B cell (primary cell): ENCODE data around the gene CCDC88C. TPM values are rescaled to one million over a fixed set of nuclear protein-coding genes. Genes with fewer than 3 reads are reported as not detected.

ENCODE experiments used
- ATAC-seq: fragments of 200-7000 bp; cut with Tn5 transposase; one replicate; pipeline ENCODE4 v1.10.0; 2021; ENCODE audit warnings: low read depth, mild to moderate bottlenecking, moderate number of reproducible peaks, moderate library complexity
- CTCF ChIA-PET: fragments of 350-600 bp; sonication (Branson Sonifier 250); formaldehyde crosslinking; loops from one replicate; lab custom pipeline; 2021; ENCODE audit warnings: antibody characterized with exemption, inconsistent platforms; lab: Charles Lee
- POLR2A ChIA-PET: fragments of 350-600 bp; sonication (Branson Sonifier 250); formaldehyde crosslinking; loops from one replicate; lab custom pipeline; 2021; ENCODE audit warnings: antibody characterized with exemption; lab: Charles Lee
- DNase-seq: peaks from one replicate; pipeline ENCODE4 v3.0.0; 2013
- H2AFZ ChIP-seq: 2 replicates; pipeline ENCODE4 v1.6.1; 2012; ENCODE audit warnings: mild to moderate bottlenecking, low read depth, low read length; ENCODE audit not compliant: insufficient read depth, poor library complexity, severe bottlenecking
- H3K27ac ChIP-seq, 2 donors: 1 replicate in 1 of 2; 2 replicates in 1 of 2; pipeline ENCODE4 v1.5.1; 2012 to 2013; ENCODE audit warnings: low read length in 2 of 2, mild to moderate bottlenecking in 2 of 2, moderate library complexity in 1 of 2
- H3K27me3 ChIP-seq, 4 experiments: fragments of 200-600 bp in 1 of 4; sonication (generic) in 1 of 4; replicated peaks in 1 of 4; 1 replicate in 2 of 4; 2 replicates in 2 of 4; pipeline versions ENCODE4 v1.6.1 to v1.7.0; 2013 to 2016; ENCODE audit warnings: low read length in 3 of 4, mild to moderate bottlenecking in 2 of 4, mixed read lengths in 1 of 4, moderate library complexity in 1 of 4; ENCODE audit not compliant: insufficient read depth in 4 of 4, control insufficient read depth in 3 of 4; ENCODE audit errors: control extremely low read depth in 1 of 4
- H3K36me3 ChIP-seq, 2 experiments: replicated peaks in 1 of 2; 1 replicate in 1 of 2; 2 replicates in 1 of 2; pipeline versions ENCODE4 v1.6.1 to v1.7.1; 2013; ENCODE audit warnings: low read length in 1 of 2; ENCODE audit not compliant: insufficient read depth in 2 of 2, control insufficient read depth in 1 of 2; ENCODE audit errors: control extremely low read depth in 1 of 2, extremely low read depth in 1 of 2
- H3K4me1 ChIP-seq, 2 donors: fragments of 200-600 bp in 1 of 2; sonication (generic) in 1 of 2; 1 replicate in 1 of 2; 2 replicates in 1 of 2; pipeline versions ENCODE4 v1.5.1 to v1.6.1; 2013 to 2017; ENCODE audit warnings: low read length in 2 of 2; ENCODE audit not compliant: control insufficient read depth in 2 of 2, insufficient read depth in 2 of 2
- H3K4me2 ChIP-seq: replicated peaks from 2 replicates; pipeline ENCODE3; 2012; ENCODE audit warnings: mild to moderate bottlenecking, low read depth, low read length; ENCODE audit not compliant: poor library complexity, severe bottlenecking
- H3K4me3 ChIP-seq, 5 experiments: fragments of 200-600 bp in 1 of 5; sonication (generic) in 1 of 5; 1 replicate in 3 of 5; 2 replicates in 2 of 5; pipeline versions ENCODE4 v1.5.1 to v1.7.0; 2011 to 2016; ENCODE audit warnings: low read length in 4 of 5, mild to moderate bottlenecking in 4 of 5, low read depth in 2 of 5, control low read depth in 1 of 5, moderate library complexity in 1 of 5; ENCODE audit not compliant: insufficient read depth in 1 of 5; ENCODE audit errors: control extremely low read depth in 1 of 5, extremely low read depth in 1 of 5
- H3K79me2 ChIP-seq: fragments of 200-600 bp; sonication (generic); one replicate; pipeline ENCODE4 v1.6.0; 2016; ENCODE audit warnings: low read length; ENCODE audit not compliant: control insufficient read depth, insufficient read depth
- H3K9ac ChIP-seq: fragments of 200-600 bp; sonication (generic); 2 replicates; pipeline ENCODE4 v1.6.1; 2017; ENCODE audit warnings: mild to moderate bottlenecking, low read length, moderate library complexity
- H3K9me3 ChIP-seq, 3 donors: one replicate each; pipeline versions ENCODE4 v1.6.1 to v1.7.1; 2013; ENCODE audit warnings: low read length in 2 of 3; ENCODE audit not compliant: control insufficient read depth in 2 of 3, insufficient read depth in 1 of 3; ENCODE audit errors: control extremely low read depth in 1 of 3
- H4K20me1 ChIP-seq: 2 replicates; pipeline ENCODE4 v1.6.0; 2012; ENCODE audit warnings: mild to moderate bottlenecking, low read length; ENCODE audit not compliant: insufficient read depth, control insufficient read depth, poor library complexity, severe bottlenecking
- H3K27ac Mint-ChIP-seq: one replicate; pipeline ENCODE4 v1.8.0; 2021; ENCODE audit warnings: mixed read lengths
- H3K27me3 Mint-ChIP-seq: one replicate; pipeline ENCODE4 v1.8.0; 2021; ENCODE audit warnings: mixed read lengths
- H3K4me1 Mint-ChIP-seq: one replicate; pipeline ENCODE4 v1.8.0; 2021; ENCODE audit warnings: mixed read lengths
- H3K4me3 Mint-ChIP-seq: one replicate; pipeline ENCODE4 v1.8.0; 2021; ENCODE audit warnings: mixed read lengths
- H3K9me3 Mint-ChIP-seq: one replicate; pipeline ENCODE4 v1.8.0; 2022; ENCODE audit warnings: mixed read lengths; ENCODE audit not compliant: insufficient read depth
- CTCF ChIP-seq: fragments of 200-600 bp; IDR thresholded peaks from one replicate; pipeline ENCODE4 v1.8.0; 2022; ENCODE audit warnings: antibody characterized with exemption, mild to moderate bottlenecking
- EZH2 ChIP-seq: IDR thresholded peaks from 2 replicates; pipeline ENCODE4 v1.6.1; 2012; ENCODE audit warnings: borderline replicate concordance, low read depth, mild to moderate bottlenecking, moderate library complexity, low read length; ENCODE audit not compliant: insufficient read depth, poor library complexity, severe bottlenecking
- WGBS: methylation state at CpG from one replicate; pipeline ENCODE4 v1.1.5; 2013; ENCODE audit warnings: missing lambda C conversion rate; ENCODE audit not compliant: insufficient coverage; 5-methylcytosine and 5-hydroxymethylcytosine counted together
- intact Hi-C: fragments of 100-400 bp; cut with micrococcal nuclease; formaldehyde crosslinking; loops from one replicate; pipeline ENCODE4 v1.10.0; 2022
- polyA plus RNA-seq: library from polyadenylated mRNA; depleted of rRNA; stranded (reverse); fragments of >200 nt; gene quantifications from 2 replicates; pipeline ENCODE4 v1.2.3, GENCODE V29; 2012
- total RNA-seq, 2 donors: library from RNA; stranded (reverse); fragments of 120-200 nt in 1 of 2; gene quantifications; 1 replicate in 1 of 2; 2 replicates in 1 of 2; pipeline versions ENCODE4 v1.2.3 to v1.2.4, GENCODE V29; 2013 to 2022

The CCDC88C gene
- total and polyA plus RNA-seq, 2 donors (not counting 1 experiment from before 2014, with no cell fraction given): 98.7 to 181 TPM

- intact Hi-C loops: no loop called here
- Histone ChIP-seq H3K79me2 (peaks cover 100% of the 10 kb centered on the region), H3K9me3 (no peaks in the 10 kb centered on the region), H3K27me3 (no peaks in the 10 kb centered on the region), H3K36me3 (peaks cover 0 to 37% of the 10 kb centered on the region in 2 experiments), H2AFZ (no peak overlapping the region), H4K20me1 (peaks cover 48% of the 10 kb centered on the region), H3K9ac (no peak overlapping the region), H3K27ac (no peak overlapping the region), H3K4me2 (no peak overlapping the region), H3K4me3 (no peak overlapping the region), H3K4me1 (peaks cover 41 to 64% of the 10 kb centered on the region in 2 donors)
- peaks cover 72% of the 10 kb centered on the region for H3K4me1 Mint-ChIP-seq
- no peaks in the 10 kb centered on the region for H3K27me3 Mint-ChIP-seq
- no peak for DNase-seq
- no peak overlapping the region for H3K27ac Mint-ChIP-seq
- TF ChIP-seq EZH2 (no peak), CTCF (no peak)
- CTCF ChIA-PET: interaction anchor here (1.1 to 1.4 kb wide), 3 partner anchors 11 to 56 kb away, joined by 3 read pairs; no protein-coding TSS in a partner anchor
- POLR2A ChIA-PET: interaction anchor here (0.6 kb wide), 1 partner anchor 42 kb away, joined by 4 read pairs; no protein-coding TSS in a partner anchor
- H3K4me3 Mint-ChIP-seq: no peak overlapping the region
- no peaks in the 10 kb centered on the region for H3K9me3 Mint-ChIP-seq
- ATAC-seq: no peak
- 97% methylated on average over 13 of the region's 17 CpGs for WGBS
Measured at GRCh38 chr14:91360490-91361232, 57.0 kb downstream of the CCDC88C start.

GRCh38 chr14:91358654-91359220 is 58.9 kb downstream of the CCDC88C start:
- H3K27me3 ChIP-seq: no peaks in the 10 kb centered on the region
- H3K36me3 ChIP-seq: peaks cover 0 to 46% of the 10 kb centered on the region in 2 experiments
- DNase-seq (no peak), ATAC-seq (no peak)
- TF ChIP-seq CTCF: no peak
- no peak for TF ChIP-seq EZH2
- no peak overlapping the region for H3K9ac ChIP-seq
- no peak overlapping the region for H3K27ac ChIP-seq
- H3K27me3 Mint-ChIP-seq: no peaks in the 10 kb centered on the region
- POLR2A ChIA-PET: no interaction called here
- H3K4me3 ChIP-seq: no peak overlapping the region
- H4K20me1 ChIP-seq: peaks cover 68% of the 10 kb centered on the region
- intact Hi-C loops: no loop called here
- no peaks in the 10 kb centered on the region for H3K9me3 ChIP-seq
- no peak overlapping the region for H3K4me2 ChIP-seq
- H3K9me3 Mint-ChIP-seq: no peaks in the 10 kb centered on the region
- H3K4me1 Mint-ChIP-seq: peaks cover 71% of the 10 kb centered on the region
- H3K4me1 ChIP-seq: peaks cover 34 to 57% of the 10 kb centered on the region in 2 donors
- H2AFZ ChIP-seq: no peak overlapping the region
- no peak overlapping the region for H3K4me3 Mint-ChIP-seq
- 97% methylated on average over 11 of the region's 13 CpGs for WGBS
- CTCF ChIA-PET: interaction anchor here (0.5 to 5.4 kb wide), 2 partner anchors 15 to 98 kb away, joined by 3 to 24 read pairs; no protein-coding TSS in a partner anchor
- no peak overlapping the region for H3K27ac Mint-ChIP-seq
- peaks cover 100% of the 10 kb centered on the region for H3K79me2 ChIP-seq
